ENCODE measurements around the gene IVD. TPM values are rescaled to one million over a fixed set of nuclear protein-coding genes. Genes with fewer than 3 reads are reported as not detected.

IVD gene
- total and polyA plus RNA-seq, 2 experiments from 2014 or later, result 96.1 to 114 TPM

DNA sequence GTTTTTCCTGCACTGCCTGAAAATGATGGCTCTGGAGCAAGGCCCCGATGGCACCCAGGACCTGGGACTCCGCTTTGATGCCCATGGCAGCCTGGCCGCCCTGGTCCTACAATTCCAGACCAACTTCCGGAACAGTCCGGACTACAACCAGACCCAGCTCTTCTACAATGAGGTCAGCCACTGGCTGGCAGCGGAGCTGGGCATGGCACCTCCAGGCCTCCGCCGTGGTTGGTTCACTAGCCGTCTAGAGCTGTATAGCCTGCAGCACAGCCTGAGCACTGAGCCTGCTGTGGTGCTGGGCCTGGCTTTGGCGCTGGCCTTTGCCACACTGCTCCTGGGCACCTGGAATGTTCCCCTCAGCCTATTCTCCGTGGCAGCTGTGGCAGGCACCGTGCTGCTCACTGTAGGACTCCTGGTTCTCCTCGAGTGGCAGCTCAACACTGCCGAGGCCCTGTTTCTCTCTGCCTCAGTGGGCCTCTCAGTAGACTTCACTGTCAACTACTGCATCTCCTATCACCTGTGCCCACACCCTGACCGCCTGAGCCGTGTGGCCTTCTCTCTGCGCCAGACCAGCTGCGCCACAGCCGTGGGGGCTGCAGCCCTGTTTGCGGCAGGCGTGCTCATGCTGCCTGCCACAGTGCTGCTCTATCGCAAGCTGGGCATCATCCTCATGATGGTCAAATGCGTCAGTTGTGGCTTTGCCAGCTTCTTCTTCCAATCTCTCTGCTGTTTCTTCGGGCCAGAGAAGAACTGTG, 36.7 kb upstream of the IVD start:
- Histone ChIP-seq H3K9me3 (ENCODE audit: low read depth) (no peaks in the 10 kb centered on the region), H3K4me3 (no peak overlapping the region), H3K4me1 (ENCODE audit: low read depth) (no peaks in the 10 kb centered on the region), H3K27ac (no peak overlapping the region), H3K27me3 (peaks cover 8% of the 10 kb centered on the region), H3K36me3 (no peaks in the 10 kb centered on the region)
- no peak for DNase-seq (ENCODE audit: low read depth in 1 of 2, low spot score in 1 of 2)
- TF ChIP-seq, protein P1, sequence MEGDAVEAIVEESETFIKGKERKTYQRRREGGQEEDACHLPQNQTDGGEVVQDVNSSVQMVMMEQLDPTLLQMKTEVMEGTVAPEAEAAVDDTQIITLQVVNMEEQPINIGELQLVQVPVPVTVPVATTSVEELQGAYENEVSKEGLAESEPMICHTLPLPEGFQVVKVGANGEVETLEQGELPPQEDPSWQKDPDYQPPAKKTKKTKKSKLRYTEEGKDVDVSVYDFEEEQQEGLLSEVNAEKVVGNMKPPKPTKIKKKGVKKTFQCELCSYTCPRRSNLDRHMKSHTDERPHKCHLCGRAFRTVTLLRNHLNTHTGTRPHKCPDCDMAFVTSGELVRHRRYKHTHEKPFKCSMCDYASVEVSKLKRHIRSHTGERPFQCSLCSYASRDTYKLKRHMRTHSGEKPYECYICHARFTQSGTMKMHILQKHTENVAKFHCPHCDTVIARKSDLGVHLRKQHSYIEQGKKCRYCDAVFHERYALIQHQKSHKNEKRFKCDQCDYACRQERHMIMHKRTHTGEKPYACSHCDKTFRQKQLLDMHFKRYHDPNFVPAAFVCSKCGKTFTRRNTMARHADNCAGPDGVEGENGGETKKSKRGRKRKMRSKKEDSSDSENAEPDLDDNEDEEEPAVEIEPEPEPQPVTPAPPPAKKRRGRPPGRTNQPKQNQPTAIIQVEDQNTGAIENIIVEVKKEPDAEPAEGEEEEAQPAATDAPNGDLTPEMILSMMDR (IDR thresholded peaks at IDR 0.05; ENCODE audit: low read depth, low read length), result no peak

DNA sequence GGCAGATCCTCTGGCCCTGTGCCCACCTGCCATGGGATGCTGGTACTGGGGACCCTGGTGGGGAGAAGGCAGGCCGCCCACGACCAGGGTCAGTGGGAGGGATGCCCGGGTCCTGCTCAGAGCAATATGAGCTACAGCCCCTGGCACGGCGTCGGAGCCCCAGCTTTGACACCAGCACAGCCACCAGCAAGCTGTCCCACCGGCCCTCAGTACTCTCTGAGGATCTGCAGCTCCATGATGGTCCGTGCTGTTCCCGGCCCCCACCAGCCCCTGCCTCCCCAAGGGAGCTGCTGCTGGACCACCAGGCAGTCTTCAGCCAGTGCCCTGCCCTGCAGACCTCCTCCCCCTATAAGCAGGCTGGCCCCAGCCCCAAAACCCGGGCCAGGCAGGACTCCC, 36.1 kb upstream of the IVD start:
- Histone ChIP-seq H3K4me3 (no peak overlapping the region), H3K27ac (no peak overlapping the region), H3K9me3 (ENCODE audit: low read depth) (no peaks in the 10 kb centered on the region), H3K4me1 (ENCODE audit: low read depth) (no peaks in the 10 kb centered on the region), H3K36me3 (no peaks in the 10 kb centered on the region), H3K27me3 (peaks cover 8% of the 10 kb centered on the region)
- TF ChIP-seq, protein P1 (IDR thresholded peaks at IDR 0.05; ENCODE audit: low read depth, low read length), result no peak
- DNase-seq (ENCODE audit: low read depth in 1 of 2, low spot score in 1 of 2), result no peak

- Histone ChIP-seq H3K4me1 (ENCODE audit: low read depth) (no peaks in the 10 kb centered on the region), H3K27me3 (peaks cover 8% of the 10 kb centered on the region), H3K9me3 (ENCODE audit: low read depth) (no peaks in the 10 kb centered on the region), H3K27ac (no peak overlapping the region), H3K4me3 (no peak overlapping the region), H3K36me3 (no peaks in the 10 kb centered on the region)
- DNase-seq (ENCODE audit: low read depth in 1 of 2, low spot score in 1 of 2), result no peak
- TF ChIP-seq, protein P1 (IDR thresholded peaks at IDR 0.05; ENCODE audit: low read depth, low read length), result no peak
Measured at GRCh38 chr15:40369971-40370370, 35.6 kb upstream of the IVD start.

DNA sequence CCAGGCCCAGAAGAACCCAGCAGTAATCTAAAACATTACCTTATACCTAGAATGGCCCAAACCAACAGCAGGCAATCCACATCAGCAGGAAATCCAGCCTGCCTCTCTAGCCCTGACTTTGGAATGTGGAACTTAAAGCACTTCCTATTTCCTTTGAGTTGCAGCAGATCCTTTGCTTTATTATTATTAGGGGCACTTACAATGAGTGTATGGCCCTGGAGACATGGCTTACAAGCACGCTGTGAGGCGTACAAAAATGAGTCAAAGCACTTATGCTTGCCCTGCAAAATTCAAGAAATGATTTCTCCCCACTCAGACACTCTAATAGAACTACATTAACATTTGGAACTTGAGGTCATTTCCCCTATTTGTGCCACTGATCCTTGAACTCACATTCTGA, 32.6 kb upstream of the IVD start:
- H3K9me3 ChIP-seq (ENCODE audit: low read depth), result no peaks in the 10 kb centered on the region

GRCh38 chr15:40377606-40378005, 28.0 kb upstream of the IVD start:
- H3K36me3 ChIP-seq, result no peaks in the 10 kb centered on the region
- no peak for DNase-seq (ENCODE audit: low read depth in 1 of 2, low spot score in 1 of 2)
- H3K9me3 ChIP-seq (ENCODE audit: low read depth), result no peaks in the 10 kb centered on the region
- no peaks in the 10 kb centered on the region for H3K27me3 ChIP-seq
- TF ChIP-seq, protein P1 (IDR thresholded peaks at IDR 0.05; ENCODE audit: low read depth, low read length), result no peak
- no peaks in the 10 kb centered on the region for H3K4me1 ChIP-seq (ENCODE audit: low read depth)
- H3K27ac ChIP-seq, result no peak overlapping the region
- H3K4me3 ChIP-seq, result no peak overlapping the region

More for the DNA sequence above, 32.6 kb upstream of the IVD start:
- no peak for DNase-seq (ENCODE audit: low read depth in 1 of 2, low spot score in 1 of 2)
- Histone ChIP-seq H3K4me3 (no peak overlapping the region), H3K27ac (no peak overlapping the region), H3K4me1 (ENCODE audit: low read depth) (no peaks in the 10 kb centered on the region), H3K27me3 (peaks cover 3% of the 10 kb centered on the region), H3K36me3 (no peaks in the 10 kb centered on the region)
- TF ChIP-seq, protein P1 (IDR thresholded peaks at IDR 0.05; ENCODE audit: low read depth, low read length), result no peak

Data from cardiac muscle cell (in vitro differentiated cells and primary cell).